H9 (cell line): ENCODE measurements around the gene MAP3K5. TPM values are rescaled to one million over a fixed set of nuclear protein-coding genes. Genes with fewer than 3 reads are reported as not detected.

Source experiments
- DNase-seq: peaks from one replicate; pipeline ENCODE4 v3.0.0-alpha.2; 2017
- H2AFZ ChIP-seq: one replicate; pipeline ENCODE4 v1.6.1; 2013; ENCODE audit warnings: mild to moderate bottlenecking, low read length, control low read depth, moderate library complexity
- H2AK5ac ChIP-seq: 2 replicates; pipeline ENCODE4 v1.6.1; 2013; ENCODE audit warnings: low read length, control low read depth, mixed read lengths; ENCODE audit not compliant: insufficient read length
- H2BK120ac ChIP-seq: one replicate; pipeline ENCODE4 v1.6.1; 2013; ENCODE audit warnings: low read depth, mild to moderate bottlenecking, low read length, control low read depth, inconsistent platforms; ENCODE audit not compliant: poor library complexity, severe bottlenecking
- H2BK12ac ChIP-seq: 2 replicates; pipeline ENCODE4 v1.6.1; 2013; ENCODE audit warnings: low read length, control low read depth, mixed read lengths, low read depth; ENCODE audit not compliant: insufficient read length
- H2BK15ac ChIP-seq: 2 replicates; pipeline ENCODE4 v1.6.1; 2013; ENCODE audit warnings: low read depth, low read length, control low read depth
- H2BK20ac ChIP-seq: one replicate; pipeline ENCODE4 v1.6.1; 2013; ENCODE audit warnings: low read depth, mild to moderate bottlenecking, low read length, control low read depth, inconsistent platforms; ENCODE audit not compliant: poor library complexity, severe bottlenecking
- H2BK5ac ChIP-seq: 2 replicates; pipeline ENCODE4 v1.6.1; 2013; ENCODE audit warnings: low read length, control low read depth, mixed read lengths; ENCODE audit not compliant: insufficient read length
- H3K14ac ChIP-seq: 2 replicates; pipeline ENCODE4 v1.6.1; 2013; ENCODE audit warnings: low read length, control low read depth; ENCODE audit not compliant: insufficient read depth
- H3K18ac ChIP-seq: 2 replicates; pipeline ENCODE4 v1.6.1; 2013; ENCODE audit warnings: low read depth, mild to moderate bottlenecking, mixed read lengths, low read length, control low read depth; ENCODE audit not compliant: insufficient read length
- H3K23ac ChIP-seq: 2 replicates; pipeline ENCODE4 v1.6.1; 2013; ENCODE audit warnings: low read length, control low read depth, mixed read lengths, low read depth; ENCODE audit not compliant: insufficient read length
- H3K23me2 ChIP-seq: 2 replicates; pipeline ENCODE4 v1.6.1; 2013; ENCODE audit warnings: low read depth, mild to moderate bottlenecking, mixed read lengths, low read length, control low read depth; ENCODE audit not compliant: insufficient read length, poor library complexity, severe bottlenecking
- H3K27ac ChIP-seq: 2 replicates; pipeline ENCODE4 v1.5.1; 2013; ENCODE audit warnings: low read length, control low read depth, mixed read lengths, low read depth; ENCODE audit not compliant: insufficient read length
- H3K27me3 ChIP-seq: 2 replicates; pipeline ENCODE4 v1.6.1; 2013; ENCODE audit warnings: low read length, control low read depth, inconsistent platforms; ENCODE audit not compliant: insufficient read depth
- H3K4ac ChIP-seq: 2 replicates; pipeline ENCODE4 v1.6.1; 2013; ENCODE audit warnings: low read depth, mild to moderate bottlenecking, control low read depth, inconsistent platforms, low read length, moderate library complexity
- H3K4me1 ChIP-seq: 2 replicates; pipeline ENCODE4 v1.6.1; 2013; ENCODE audit warnings: low read length, control low read depth, inconsistent platforms; ENCODE audit not compliant: insufficient read depth
- H3K4me2 ChIP-seq: 2 replicates; pipeline ENCODE4 v1.6.1; 2013; ENCODE audit warnings: low read length, control low read depth, mixed read lengths; ENCODE audit not compliant: insufficient read length, insufficient read depth
- H3K56ac ChIP-seq: 2 replicates; pipeline ENCODE4 v1.6.1; 2013; ENCODE audit warnings: low read depth, mild to moderate bottlenecking, mixed read lengths, low read length, control low read depth; ENCODE audit not compliant: insufficient read length
- H3K79me1 ChIP-seq: 2 replicates; pipeline ENCODE4 v1.6.1; 2013; ENCODE audit warnings: low read depth, mild to moderate bottlenecking, moderate library complexity, low read length, control low read depth, inconsistent platforms; ENCODE audit not compliant: insufficient read depth, poor library complexity, severe bottlenecking
- H3K79me2 ChIP-seq: 2 replicates; pipeline ENCODE4 v1.6.1; 2013; ENCODE audit warnings: low read length, control low read depth, inconsistent platforms; ENCODE audit not compliant: insufficient read depth
- H3K9ac ChIP-seq: 2 replicates; pipeline ENCODE4 v1.6.1; 2013; ENCODE audit warnings: low read length, control low read depth, mixed read lengths; ENCODE audit not compliant: insufficient read length; ENCODE audit errors: extremely low read depth
- H3K9me3 ChIP-seq: one replicate; pipeline ENCODE4 v1.6.1; 2013; ENCODE audit warnings: low read depth, low read length, inconsistent platforms; ENCODE audit not compliant: control insufficient read depth
- H3T11ph ChIP-seq: one replicate; pipeline ENCODE4 v1.6.1; 2013; ENCODE audit warnings: mild to moderate bottlenecking, low read length, control low read depth, inconsistent platforms
- H4K20me1 ChIP-seq: one replicate; pipeline ENCODE4 v1.6.1; 2013; ENCODE audit not compliant: control insufficient read depth, insufficient read length, insufficient read depth
- H4K5ac ChIP-seq: 2 replicates; pipeline ENCODE4 v1.6.1; 2013; ENCODE audit warnings: low read depth, mild to moderate bottlenecking, mixed read lengths, low read length, control low read depth; ENCODE audit not compliant: insufficient read length
- H4K8ac ChIP-seq: replicated peaks from 2 replicates; pipeline ENCODE4 v1.6.1; 2013; ENCODE audit warnings: low read length, control low read depth, mixed read lengths, low read depth; ENCODE audit not compliant: insufficient read length
- H4K91ac ChIP-seq: 2 replicates; pipeline ENCODE4 v1.6.1; 2013; ENCODE audit warnings: low read depth, mild to moderate bottlenecking, moderate library complexity, mixed read lengths, low read length, control low read depth; ENCODE audit not compliant: insufficient read length
- H3K27ac Mint-ChIP-seq, 3 experiments: 2 replicates in 2 of 3; 3 replicates in 1 of 3; pipeline ENCODE4 v1.8.0; 2020 to 2021; ENCODE audit warnings: mixed read lengths in 3 of 3, mild to moderate bottlenecking in 1 of 3, moderate library complexity in 1 of 3
- H3K27me3 Mint-ChIP-seq: 2 replicates; pipeline ENCODE4 v1.8.0; 2021; ENCODE audit warnings: low read depth, mild to moderate bottlenecking, moderate library complexity, mixed read lengths
- H3K36me3 Mint-ChIP-seq, 3 experiments: 2 replicates in 2 of 3; 3 replicates in 1 of 3; pipeline ENCODE4 v1.8.0; 2020 to 2021; ENCODE audit warnings: low read depth in 3 of 3, mixed read lengths in 3 of 3; ENCODE audit not compliant: insufficient read depth in 1 of 3
- H3K4me1 Mint-ChIP-seq, 2 experiments: 2 replicates each; pipeline ENCODE4 v1.8.0; 2020; ENCODE audit warnings: mixed read lengths in 2 of 2
- H3K4me3 Mint-ChIP-seq, 2 experiments: 2 replicates in 1 of 2; 3 replicates in 1 of 2; pipeline ENCODE4 v1.8.0; 2020 to 2021; ENCODE audit warnings: mild to moderate bottlenecking in 2 of 2, mixed read lengths in 2 of 2, moderate library complexity in 1 of 2
- H3K9me3 Mint-ChIP-seq, 2 experiments: 2 replicates in 1 of 2; 3 replicates in 1 of 2; pipeline ENCODE4 v1.8.0; 2020; ENCODE audit warnings: mild to moderate bottlenecking in 2 of 2, mixed read lengths in 2 of 2, moderate library complexity in 1 of 2
- WGBS: extraction: QIAGEN DNeasy Blood & Tissue Kit; methylation state at CpG from one replicate; pipeline ENCODE4 v1.1.7; 2013; ENCODE audit warnings: missing lambda C conversion rate, low lambda C conversion rate, mixed read lengths; ENCODE audit not compliant: insufficient read length; ENCODE audit errors: extremely low coverage; 5-methylcytosine and 5-hydroxymethylcytosine counted together
- total RNA-seq: library from RNA; stranded (reverse); gene quantifications from 2 replicates; pipeline ENCODE4 v1.2.1, GENCODE V29; 2021
- TF ChIP-seq, protein P1 (sequence below): fragments of 200-600 bp; sonication (generic); conservative IDR thresholded peaks from 3 replicates; pipeline ENCODE4 v1.8.0; 2021; ENCODE audit warnings: antibody characterized with exemption, mild to moderate bottlenecking

The MAP3K5 gene
- total RNA-seq, 1 experiment from 2014 or later, result 1.6 TPM

DNA sequence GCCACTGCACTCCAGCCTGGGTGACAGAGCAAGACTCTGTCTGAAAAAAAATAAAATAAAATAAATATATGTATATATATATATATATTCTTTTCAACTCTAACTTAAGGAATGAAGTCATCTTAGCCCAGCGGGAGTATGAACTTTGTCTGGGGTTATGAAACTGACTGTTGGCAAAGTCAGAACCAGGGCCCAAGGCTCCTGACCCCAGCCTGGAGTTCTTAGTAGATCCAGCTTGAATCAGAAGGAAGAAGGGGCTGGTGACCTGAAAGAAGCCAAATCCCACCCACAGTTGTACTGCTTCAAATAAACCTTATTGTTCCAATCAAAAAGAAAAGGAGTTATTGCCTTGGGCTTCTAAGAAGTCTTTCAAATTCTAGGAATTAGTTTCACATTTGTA, 158.9 kb downstream of the MAP3K5 start:
- Histone ChIP-seq H2BK12ac (no peak overlapping the region), H4K91ac (no peak overlapping the region), H3K4ac (no peak overlapping the region), H3K9ac (no peak overlapping the region), H3K79me1 (no peaks in the 10 kb centered on the region), H3K23me2 (no peaks in the 10 kb centered on the region), H3K9me3 (no peaks in the 10 kb centered on the region), H3K79me2 (no peaks in the 10 kb centered on the region), H3K4me1 (no peaks in the 10 kb centered on the region), H4K20me1 (no peaks in the 10 kb centered on the region), H3K14ac (no peak overlapping the region), H3K27ac (no peak overlapping the region), H2BK15ac (no peak overlapping the region), H3T11ph (no peak overlapping the region), H2AK5ac (no peak overlapping the region), H2BK5ac (no peak overlapping the region), H4K8ac (no peak overlapping the region), H2BK120ac (no peak overlapping the region), H3K18ac (no peak overlapping the region), H3K4me2 (no peak overlapping the region), H3K56ac (no peak overlapping the region), H3K23ac (no peak overlapping the region), H4K5ac (no peak overlapping the region), H2BK20ac (no peak overlapping the region), H2AFZ (no peak overlapping the region), H3K27me3 (no peaks in the 10 kb centered on the region)
- Mint-ChIP-seq H3K27me3 (no peaks in the 10 kb centered on the region), H3K4me3 (no peak overlapping the region), H3K4me1 (peaks cover 4 to 6% of the 10 kb centered on the region in 2 experiments; a peak in 2 of 4 replicates), H3K9me3 (no peaks in the 10 kb centered on the region; a peak in 1 of 5 replicates), H3K36me3 (peaks cover 0 to 2% (median 0%) of the 10 kb centered on the region in 3 experiments; a peak in 1 of 7 replicates), H3K27ac (no peak overlapping the region; a peak in 1 of 7 replicates)
- WGBS, result no CpG with 5 or more reads among the region's 1 CpG
- TF ChIP-seq, protein P1, sequence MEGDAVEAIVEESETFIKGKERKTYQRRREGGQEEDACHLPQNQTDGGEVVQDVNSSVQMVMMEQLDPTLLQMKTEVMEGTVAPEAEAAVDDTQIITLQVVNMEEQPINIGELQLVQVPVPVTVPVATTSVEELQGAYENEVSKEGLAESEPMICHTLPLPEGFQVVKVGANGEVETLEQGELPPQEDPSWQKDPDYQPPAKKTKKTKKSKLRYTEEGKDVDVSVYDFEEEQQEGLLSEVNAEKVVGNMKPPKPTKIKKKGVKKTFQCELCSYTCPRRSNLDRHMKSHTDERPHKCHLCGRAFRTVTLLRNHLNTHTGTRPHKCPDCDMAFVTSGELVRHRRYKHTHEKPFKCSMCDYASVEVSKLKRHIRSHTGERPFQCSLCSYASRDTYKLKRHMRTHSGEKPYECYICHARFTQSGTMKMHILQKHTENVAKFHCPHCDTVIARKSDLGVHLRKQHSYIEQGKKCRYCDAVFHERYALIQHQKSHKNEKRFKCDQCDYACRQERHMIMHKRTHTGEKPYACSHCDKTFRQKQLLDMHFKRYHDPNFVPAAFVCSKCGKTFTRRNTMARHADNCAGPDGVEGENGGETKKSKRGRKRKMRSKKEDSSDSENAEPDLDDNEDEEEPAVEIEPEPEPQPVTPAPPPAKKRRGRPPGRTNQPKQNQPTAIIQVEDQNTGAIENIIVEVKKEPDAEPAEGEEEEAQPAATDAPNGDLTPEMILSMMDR, result no peak
- DNase-seq, result no peak
